ENCODE results near the gene CD63. TPM values are rescaled to one million over a fixed set of nuclear protein-coding genes. Genes with fewer than 3 reads are reported as not detected.

The CD63 gene
- total RNA-seq (3,001 and 3,424 TPM in 2 replicates), polyA plus RNA-seq (2,890 and 3,456 TPM in 2 replicates), polyA minus RNA-seq (ENCODE audit: low replicate concordance) (405 and 549 TPM in 2 replicates)
- 2,634 and 2,984 TPM in 2 replicates for polyA plus RNA-seq (2012)

- Histone ChIP-seq H3K79me2 (ENCODE audit: control insufficient read depth, insufficient read depth, low read length) (peaks cover 50% of the 10 kb centered on the region), H3K4me3 (replicated peaks in 1 of 4; ENCODE audit: control extremely low read depth in 1 of 4, insufficient read depth in 1 of 4, low read depth in 3 of 4, low read length in 4 of 4) (peak within 1 kb of the TSS; percentile 80 to 93 (median 89)), H3K9me3 (ENCODE audit: control insufficient read depth, insufficient read depth, low read depth, low read length) (no peaks in the 10 kb centered on the region)
These were observed at the start of gene CD63 for GRCh38 chr12:55728939-55729818. Gene CD63, minus strand, starts transcription at chr12:55729009. Its CDS starts 668 bp downstream, at chr12:55728341.

DNA sequence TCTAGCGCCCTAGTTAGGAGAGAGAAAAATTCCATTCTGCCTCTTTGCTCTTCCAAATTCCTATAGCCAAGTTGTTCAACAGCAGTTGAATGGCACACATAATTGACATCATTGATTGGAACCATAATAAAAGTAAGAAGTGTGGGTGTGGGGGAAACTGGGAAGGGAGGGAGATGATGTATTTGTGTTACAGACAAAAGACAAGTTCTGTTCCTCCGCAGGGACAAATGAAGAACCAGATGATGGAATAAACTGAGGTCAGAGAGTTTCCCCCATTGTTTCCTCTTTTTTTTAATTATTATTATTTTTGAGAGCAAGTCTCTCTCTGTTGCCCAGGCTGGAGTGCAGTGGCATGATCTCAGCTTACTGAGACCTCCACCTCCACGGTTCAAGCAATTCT is 49.0 kb upstream of the CD63 start:
- TF ChIP-seq CTCF (conservative IDR thresholded peaks at IDR 0.05 in 1 of 2, IDR thresholded peaks at IDR 0.05 in 1 of 2; ENCODE audit: low read depth in 1 of 2, low read length in 2 of 2) = no peak
- TF ChIP-seq EZH2 (IDR thresholded peaks at IDR 0.05; ENCODE audit: low read length, missing control alignments) = no peak
- no peak overlapping the region for H3K27ac ChIP-seq (ENCODE audit: insufficient read depth, low read length)
- H3K4me2 ChIP-seq (ENCODE audit: extremely low read depth, insufficient read depth, low read length) = no peak overlapping the region
- no peaks in the 10 kb centered on the region for H4K20me1 ChIP-seq (ENCODE audit: control insufficient read depth, extremely low read depth, insufficient read depth, low read length)
- peaks cover 5% of the 10 kb centered on the region for H3K36me3 ChIP-seq (ENCODE audit: control insufficient read depth, insufficient read depth, low read length)
- no peaks in the 10 kb centered on the region for H3K9me3 ChIP-seq (ENCODE audit: control insufficient read depth, insufficient read depth, low read depth, low read length)
- H3K27me3 ChIP-seq (ENCODE audit: control insufficient read depth, insufficient read depth, low read length) = no peaks in the 10 kb centered on the region
- no peaks in the 10 kb centered on the region for H3K79me2 ChIP-seq (ENCODE audit: control insufficient read depth, insufficient read depth, low read length)
- no peak overlapping the region for H3K4me3 ChIP-seq (replicated peaks in 1 of 4; ENCODE audit: control extremely low read depth in 1 of 4, insufficient read depth in 1 of 4, low read depth in 3 of 4, low read length in 4 of 4)
- no peak overlapping the region for H3K9ac ChIP-seq (ENCODE audit: insufficient read depth, low read length)
- no peak overlapping the region for H2AFZ ChIP-seq (ENCODE audit: low read length)
- DNase-seq (ENCODE audit: low read depth in 2 of 2) = no peak
- H3K4me1 ChIP-seq (ENCODE audit: control insufficient read depth, extremely low read depth, insufficient read depth, low read length) = no peaks in the 10 kb centered on the region

More at GRCh38 chr12:55728939-55729818, at the start of gene CD63:
- Histone ChIP-seq H3K27me3 (ENCODE audit: control insufficient read depth, insufficient read depth, low read length) (no peaks in the 10 kb centered on the region), H4K20me1 (ENCODE audit: control insufficient read depth, extremely low read depth, insufficient read depth, low read length) (no peaks in the 10 kb centered on the region), H3K4me1 (ENCODE audit: control insufficient read depth, extremely low read depth, insufficient read depth, low read length) (peaks cover 24% of the 10 kb centered on the region), H3K4me2 (ENCODE audit: extremely low read depth, insufficient read depth, low read length) (peak within 1 kb of the TSS; percentile 98), H3K9ac (ENCODE audit: insufficient read depth, low read length) (peak within 1 kb of the TSS; percentile 96), H3K27ac (ENCODE audit: insufficient read depth, low read length) (peak within 1 kb of the TSS; percentile 99), H2AFZ (ENCODE audit: low read length) (no peak within 1 kb of the TSS), H3K36me3 (ENCODE audit: control insufficient read depth, insufficient read depth, low read length) (peaks cover 14% of the 10 kb centered on the region)
- TF ChIP-seq EZH2 (IDR thresholded peaks at IDR 0.05; ENCODE audit: low read length, missing control alignments) (no peak), CTCF (conservative IDR thresholded peaks at IDR 0.05 in 1 of 2, IDR thresholded peaks at IDR 0.05 in 1 of 2; ENCODE audit: low read depth in 1 of 2, low read length in 2 of 2) (no peak)
- DNase-seq (ENCODE audit: low read depth in 2 of 2) = peak; percentile 95 to 96

DNA sequence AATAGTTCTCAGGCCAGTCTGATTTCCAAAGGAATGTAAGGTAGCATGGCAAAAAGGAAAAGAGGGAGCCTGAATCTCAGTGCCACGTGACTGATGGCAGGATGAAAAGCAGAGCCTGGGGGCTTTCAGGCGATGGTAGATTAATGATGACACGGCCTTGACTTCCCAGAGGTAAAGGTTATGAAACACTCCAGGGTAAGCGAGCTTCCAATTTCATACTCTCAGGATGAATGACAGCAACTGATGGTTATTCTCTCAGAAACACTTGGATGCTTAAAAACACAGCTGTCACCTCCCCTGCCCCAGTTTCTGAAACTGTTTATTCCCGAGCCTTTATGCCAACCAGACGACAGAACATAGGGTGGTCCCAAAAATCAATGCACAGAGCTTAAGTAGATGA is 42.9 kb upstream of the CD63 start:
- Histone ChIP-seq H3K36me3 (ENCODE audit: control insufficient read depth, insufficient read depth, low read length) (peaks cover 2% of the 10 kb centered on the region), H3K79me2 (ENCODE audit: control insufficient read depth, insufficient read depth, low read length) (no peaks in the 10 kb centered on the region), H3K4me1 (ENCODE audit: control insufficient read depth, extremely low read depth, insufficient read depth, low read length) (no peaks in the 10 kb centered on the region), H3K9me3 (ENCODE audit: control insufficient read depth, insufficient read depth, low read depth, low read length) (no peaks in the 10 kb centered on the region), H3K27ac (ENCODE audit: insufficient read depth, low read length) (no peak overlapping the region), H3K4me2 (ENCODE audit: extremely low read depth, insufficient read depth, low read length) (no peak overlapping the region), H4K20me1 (ENCODE audit: control insufficient read depth, extremely low read depth, insufficient read depth, low read length) (no peaks in the 10 kb centered on the region), H3K27me3 (ENCODE audit: control insufficient read depth, insufficient read depth, low read length) (no peaks in the 10 kb centered on the region), H3K4me3 (replicated peaks in 1 of 4; ENCODE audit: control extremely low read depth in 1 of 4, insufficient read depth in 1 of 4, low read depth in 3 of 4, low read length in 4 of 4) (no peak overlapping the region), H2AFZ (ENCODE audit: low read length) (no peak overlapping the region), H3K9ac (ENCODE audit: insufficient read depth, low read length) (no peak overlapping the region)
- TF ChIP-seq EZH2 (IDR thresholded peaks at IDR 0.05; ENCODE audit: low read length, missing control alignments) (no peak), CTCF (conservative IDR thresholded peaks at IDR 0.05 in 1 of 2, IDR thresholded peaks at IDR 0.05 in 1 of 2; ENCODE audit: low read depth in 1 of 2, low read length in 2 of 2) (no peak)
- DNase-seq (ENCODE audit: low read depth in 2 of 2) = no peak
